GM12878 (cell line): ENCODE results near the gene SMARCA4. TPM values are rescaled to one million over a fixed set of nuclear protein-coding genes. Genes with fewer than 3 reads are reported as not detected.

Source experiments
- ATAC-seq: fragments of 200-7000 bp; cut with Tn5 transposase; 3 replicates; pipeline ENCODE4 v1.9.1; 2020; ENCODE audit warnings: mild to moderate bottlenecking, moderate library complexity
- BruUV-seq: library from RNA; stranded (reverse); fragments of 400-500 nt; replicated peaks from 2 replicates; lab custom pipeline; 2021; lab: Mats Ljungman, UMichigan
- CTCF ChIA-PET: fragments of 300-600 bp; sonication (Branson Sonifier 250); formaldehyde crosslinking; extraction: SDS; loops from one replicate; lab custom pipeline; 2021; ENCODE audit warnings: inconsistent platforms; lab: Yijun Ruan, JAX
- POLR2A ChIA-PET: fragments of 350-600 bp; formaldehyde crosslinking; extraction: SDS; loops from one replicate; lab custom pipeline; 2021; ENCODE audit warnings: inconsistent platforms; lab: Charles Lee
- RAD21 ChIA-PET: fragments of 300-600 bp; sonication (Branson Sonifier 250); formaldehyde crosslinking; loops from one replicate; lab custom pipeline; 2023; ENCODE audit warnings: antibody characterized with exemption; ENCODE audit not compliant: unreplicated experiment; lab: Charles Lee
- SMC1A ChIA-PET: fragments of 300-600 bp; sonication (Branson Sonifier 250); formaldehyde crosslinking; loops from one replicate; lab custom pipeline; 2023; ENCODE audit not compliant: unreplicated experiment, uncharacterized antibody; lab: Charles Lee
- DNase-seq: peaks from one replicate; pipeline ENCODE4 v3.0.0-alpha.2; 2011; ENCODE audit warnings: low read depth, low spot score
- FAIRE-seq: peaks from 3 replicates; lab custom pipeline; 2011; peaks lifted over from hg19 to GRCh38; lab: Jason Lieb, UNC
- H2AFZ ChIP-seq: 2 replicates; pipeline ENCODE4 v1.6.0; 2011; ENCODE audit warnings: low read depth, low read length, control low read depth; ENCODE audit not compliant: control insufficient read depth
- H3K27ac ChIP-seq: 2 replicates; pipeline ENCODE4 v1.5.1; 2011; ENCODE audit warnings: control low read depth; ENCODE audit not compliant: control insufficient read depth, insufficient read depth
- H3K27me3 ChIP-seq, 2 experiments: replicated peaks in 1 of 2; 2 replicates each; pipeline versions ENCODE4 v1.6.0 to v1.6.1; 2011; ENCODE audit warnings: low read length in 1 of 2; ENCODE audit not compliant: control insufficient read depth in 2 of 2, insufficient read depth in 2 of 2
- H3K36me3 ChIP-seq, 2 experiments: 2 replicates each; pipeline ENCODE4 v1.5.1; 2011; ENCODE audit warnings: low read length in 1 of 2; ENCODE audit not compliant: control insufficient read depth in 2 of 2, insufficient read depth in 2 of 2
- H3K4me1 ChIP-seq: 2 replicates; pipeline ENCODE4 v1.6.1; 2011; ENCODE audit warnings: mild to moderate bottlenecking, low read length, moderate library complexity, mixed read lengths; ENCODE audit not compliant: control insufficient read depth, insufficient read depth
- H3K4me2 ChIP-seq: 2 replicates; pipeline ENCODE4 v1.6.0; 2011; ENCODE audit warnings: control low read depth; ENCODE audit not compliant: control insufficient read depth, insufficient read depth
- H3K4me3 ChIP-seq: fragments of 200-600 bp; sonication (generic); 2 replicates; pipeline ENCODE4 v1.5.1; 2016
- H3K79me2 ChIP-seq: 2 replicates; pipeline ENCODE4 v1.6.0; 2011; ENCODE audit warnings: low read length; ENCODE audit not compliant: control insufficient read depth, insufficient read depth
- H3K9ac ChIP-seq: 2 replicates; pipeline ENCODE4 v1.8.0; 2011; ENCODE audit warnings: low read length, control low read depth, mixed read lengths; ENCODE audit not compliant: control insufficient read depth, insufficient read depth
- H3K9me3 ChIP-seq: replicated peaks from 3 replicates; pipeline ENCODE4 v1.5.1; 2011; ENCODE audit warnings: mild to moderate bottlenecking, low read length; ENCODE audit not compliant: control insufficient read depth, insufficient read depth
- H4K20me1 ChIP-seq: 2 replicates; pipeline ENCODE4 v1.6.0; 2011; ENCODE audit not compliant: control insufficient read depth, insufficient read depth
- ATF2 ChIP-seq: IDR thresholded peaks from 2 replicates; pipeline ENCODE4 v1.6.1; 2012; ENCODE audit warnings: low read length, inconsistent platforms
- EED ChIP-seq: sonication (generic); IDR thresholded peaks from 2 replicates; pipeline ENCODE4 v1.6.1; 2016; ENCODE audit warnings: antibody characterized with exemption, low read depth
- EP300 ChIP-seq, 2 experiments: fragments of 150-350 bp in 1 of 2; IDR thresholded peaks; 2 replicates each; pipeline ENCODE4 v1.6.1; 2011 to 2012; ENCODE audit warnings: low read depth in 2 of 2, low read length in 2 of 2, borderline replicate concordance in 1 of 2, improper control_type of control experiment in 1 of 2, inconsistent platforms in 1 of 2; ENCODE audit not compliant: control insufficient read depth in 1 of 2
- KAT2A ChIP-seq: conservative IDR thresholded peaks from 2 replicates; pipeline ENCODE4 v1.6.1; 2011; ENCODE audit warnings: low read depth, low read length; ENCODE audit not compliant: control insufficient read depth
- KDM1A ChIP-seq: fragments of 200-600 bp; sonication (generic); IDR thresholded peaks from 2 replicates; pipeline ENCODE4 v1.6.1; 2016; ENCODE audit warnings: borderline replicate concordance
- NFIC ChIP-seq: IDR thresholded peaks from 2 replicates; pipeline ENCODE4 v1.6.1; 2012; ENCODE audit warnings: low read depth, mild to moderate bottlenecking, inconsistent platforms, low read length, moderate library complexity
- NR2C1 ChIP-seq: fragments of 450-650 bp; IDR thresholded peaks from 2 replicates; pipeline ENCODE4 v1.6.1; 2017; ENCODE audit warnings: antibody characterized with exemption, mild to moderate bottlenecking, moderate library complexity
- NR2F1 ChIP-seq: fragments of 450-650 bp; conservative IDR thresholded peaks from 2 replicates; pipeline ENCODE4 v1.6.1; 2017; ENCODE audit warnings: mild to moderate bottlenecking
- NRF1 ChIP-seq: conservative IDR thresholded peaks from 2 replicates; pipeline ENCODE4 v1.6.1; 2011; ENCODE audit warnings: mild to moderate bottlenecking, low read depth, low read length, improper control_type of control experiment
- PKNOX1 ChIP-seq: fragments of 450-650 bp; IDR thresholded peaks from 2 replicates; pipeline ENCODE4 v1.6.1; 2016; ENCODE audit warnings: mild to moderate bottlenecking
- RFX5 ChIP-seq: IDR thresholded peaks from 2 replicates; pipeline ENCODE4 v1.6.1; 2011; ENCODE audit warnings: low read depth, low read length, improper control_type of control experiment
- TCF3 ChIP-seq: IDR thresholded peaks from 2 replicates; pipeline ENCODE4 v1.6.1; 2012; ENCODE audit warnings: low read depth, mild to moderate bottlenecking, low read length, borderline replicate concordance; ENCODE audit not compliant: insufficient read depth
- TCF7 ChIP-seq: IDR thresholded peaks from 2 replicates; pipeline ENCODE4 v1.6.1; 2014; ENCODE audit warnings: antibody characterized with exemption, borderline replicate concordance
- YY1 ChIP-seq: IDR thresholded peaks from 2 replicates; pipeline ENCODE4 v1.6.1; 2011; ENCODE audit warnings: low read depth, mild to moderate bottlenecking, low read length
- ZNF622 ChIP-seq: fragments of 450-650 bp; IDR thresholded peaks from 2 replicates; pipeline ENCODE4 v1.6.1; 2017; ENCODE audit warnings: mild to moderate bottlenecking, inconsistent platforms
- ZNF687 ChIP-seq: fragments of 450-650 bp; IDR thresholded peaks from 2 replicates; pipeline ENCODE4 v1.6.1; 2017; ENCODE audit warnings: mild to moderate bottlenecking, moderate library complexity
- WGBS: methylation state at CpG from one replicate; pipeline ENCODE4 v1.1.6; 2016; ENCODE audit warnings: low lambda C conversion rate; ENCODE audit not compliant: insufficient replicate concordance, insufficient coverage; ENCODE audit errors: missing lambda C conversion rate; 5-methylcytosine and 5-hydroxymethylcytosine counted together
- in situ Hi-C: fragments of 300-500 bp; cut with MboI; formaldehyde crosslinking; loops from 9 replicates; pipeline ENCODE4 v1.14.3; 2018; ENCODE audit warnings: mixed read lengths
- intact Hi-C: fragments of 100-400 bp; cut with micrococcal nuclease; formaldehyde crosslinking; loops from one replicate; pipeline ENCODE4 v1.14.2; 2022; ENCODE audit not compliant: unreplicated experiment
- polyA plus RNA-seq, 11 experiments: library from polyadenylated mRNA; depleted of rRNA in 4 of 11; unstranded in 6 of 11; stranded (reverse) in 5 of 11; fragments of >200 nt; fragmentation: Nextera tagmentation in 4 of 11; fragmentation: Illumina TruSeq in 1 of 11; extraction: Ambion mirVana in 4 of 11; extraction: Trizol in 1 of 11; gene quantifications; 1 replicate in 1 of 11; 2 replicates in 10 of 11; pipeline versions ENCODE4 v1.2.1 to v1.2.3, GENCODE V29; 2011 to 2016; ENCODE audit warnings: inconsistent platforms in 2 of 11, missing spikeins in 2 of 11, low read depth in 1 of 11
- total RNA-seq, 4 experiments: library from RNA; depleted of rRNA in 3 of 4; stranded (reverse); fragments of >200 nt in 3 of 4; fragmentation: Illumina TruSeq in 1 of 4; extraction: Trizol in 1 of 4; gene quantifications; 2 replicates each; pipeline versions ENCODE4 v1.2.1 to v1.2.3, GENCODE V29; 2013 to 2021

The SMARCA4 gene
- total and polyA plus RNA-seq, 10 of the 15 experiments (the other 5 are each of a cell fraction or from before 2014, with no cell fraction given): 22.4 to 175 (median 57.4) TPM

GRCh38 chr19:10985502-10985901, 24.7 kb downstream of the SMARCA4 start:
- no peak for ATAC-seq
- ChIA-PET POLR2A (no interaction called here), SMC1A (no interaction called here), CTCF (no interaction called here), RAD21 (no interaction called here)
- no peak overlapping the region for H3K4me2 ChIP-seq
- peaks cover 7% of the 10 kb centered on the region for H3K4me1 ChIP-seq
- WGBS: 92% methylated on average over 10 of the region's 10 CpGs
- H3K36me3 ChIP-seq: peaks cover 35 to 48% of the 10 kb centered on the region in 2 experiments
- H3K27ac ChIP-seq: no peak overlapping the region
- H3K79me2 ChIP-seq: peaks cover 23% of the 10 kb centered on the region
- BruUV-seq: no TSS peak
- no peak overlapping the region for H3K4me3 ChIP-seq
- TF ChIP-seq RFX5: no peak
- no peak for TF ChIP-seq EED
- no peak for TF ChIP-seq PKNOX1
- TF ChIP-seq TCF7: no peak
- no peak for TF ChIP-seq KAT2A
- no peak for TF ChIP-seq KDM1A
- TF ChIP-seq EP300 (IDR thresholded peaks at IDR 0.05; ENCODE audit: borderline replicate concordance in 1 of 2, control insufficient read depth in 1 of 2, low read depth in 2 of 2, low read length in 2 of 2): no peak
- TF ChIP-seq NR2F1: no peak
- TF ChIP-seq YY1: no peak
- no peak for TF ChIP-seq ATF2
- no peak for TF ChIP-seq NFIC
- no peak for TF ChIP-seq ZNF687
- no peak for TF ChIP-seq ZNF622
- TF ChIP-seq NRF1: no peak
- TF ChIP-seq TCF3: no peak
- no peak for TF ChIP-seq NR2C1
- no peaks in the 10 kb centered on the region; the same call in 1 of the 2 replicates for H4K20me1 ChIP-seq
- H2AFZ ChIP-seq: no peak overlapping the region
- no peak for FAIRE-seq
- no peak for DNase-seq
- intact Hi-C loops (no loop called here), in situ Hi-C loops (no loop called here)
- no peaks in the 10 kb centered on the region for H3K9me3 ChIP-seq
- no peak overlapping the region for H3K9ac ChIP-seq
- no peaks in the 10 kb centered on the region for H3K27me3 ChIP-seq
